IPS-18c (cell line): ENCODE measurements around the gene UPK1B.
"Not testable (repeated sequence)": the region's sequence is repeated elsewhere in the genome, so short reads cannot be mapped to it uniquely, and the experiment has no call there.

Experiments used
- H3K4me3 ChIP-seq: 2 replicates; pipeline ENCODE4 v1.7.0; 2013; ENCODE audit warnings: low read depth, mild to moderate bottlenecking, low read length, moderate library complexity; ENCODE audit not compliant: insufficient read depth
- H3K9me3 ChIP-seq: one replicate; pipeline ENCODE4 v1.6.1; 2013; ENCODE audit warnings: mild to moderate bottlenecking, low read length, moderate library complexity; ENCODE audit not compliant: control insufficient read depth, insufficient read depth

Gene UPK1B

GRCh38 chr3:119161240-119161639 lies 12.2 kb upstream of the UPK1B start:
- peaks cover 7% of the 10 kb centered on the region for H3K9me3 ChIP-seq

GRCh38 chr3:119164745-119165144 lies 8.7 kb upstream of the UPK1B start:
- H3K9me3 ChIP-seq, H3K4me3 ChIP-seq: not testable (repeated sequence)

More at GRCh38 chr3:119161240-119161639, 12.2 kb upstream of the UPK1B start:
- H3K4me3 ChIP-seq, result no peak overlapping the region

GRCh38 chr3:119170821-119171220 lies 2.6 kb upstream of the UPK1B start:
- Histone ChIP-seq H3K4me3 (no peak overlapping the region), H3K9me3 (no peaks in the 10 kb centered on the region)

- Histone ChIP-seq H3K9me3 (no peaks in the 10 kb centered on the region), H3K4me3 (no peak overlapping the region)
Measured at GRCh38 chr3:119175872-119176756, 2.7 kb downstream of the UPK1B start.

- Histone ChIP-seq H3K9me3 (no peaks in the 10 kb centered on the region), H3K4me3 (no peak overlapping the region)
Measured at GRCh38 chr3:119176778-119177177, 3.4 kb downstream of the UPK1B start.

GRCh38 chr3:119177321-119177720 lies 3.9 kb downstream of the UPK1B start:
- Histone ChIP-seq H3K9me3 (no peaks in the 10 kb centered on the region), H3K4me3 (no peak overlapping the region)

GRCh38 chr3:119181765-119182164 lies 8.4 kb downstream of the UPK1B start:
- no peaks in the 10 kb centered on the region for H3K9me3 ChIP-seq
- H3K4me3 ChIP-seq, result no peak overlapping the region

- H3K4me3 ChIP-seq, result no peak overlapping the region
Measured at GRCh38 chr3:119184111-119184510, 10.7 kb downstream of the UPK1B start.

GRCh38 chr3:119184796-119185570 lies 11.6 kb downstream of the UPK1B start:
- Histone ChIP-seq H3K4me3 (no peak overlapping the region), H3K9me3 (no peaks in the 10 kb centered on the region)

More at GRCh38 chr3:119184111-119184510, 10.7 kb downstream of the UPK1B start:
- no peaks in the 10 kb centered on the region for H3K9me3 ChIP-seq

- no peak overlapping the region for H3K4me3 ChIP-seq
- H3K9me3 ChIP-seq, result no peaks in the 10 kb centered on the region
Measured at GRCh38 chr3:119187266-119187665, 13.9 kb downstream of the UPK1B start.

GRCh38 chr3:119191800-119192199 lies 18.4 kb downstream of the UPK1B start:
- H3K4me3 ChIP-seq, result no peak overlapping the region
- H3K9me3 ChIP-seq, result no peaks in the 10 kb centered on the region

- H3K9me3 ChIP-seq, result no peaks in the 10 kb centered on the region
Measured at GRCh38 chr3:119194237-119195150, 21.1 kb downstream of the UPK1B start.

GRCh38 chr3:119195151-119195476 lies 21.7 kb downstream of the UPK1B start:
- Histone ChIP-seq H3K4me3 (no peak overlapping the region), H3K9me3 (no peaks in the 10 kb centered on the region)

More at GRCh38 chr3:119194237-119195150, 21.1 kb downstream of the UPK1B start:
- no peak overlapping the region for H3K4me3 ChIP-seq

- no peak overlapping the region for H3K4me3 ChIP-seq
- H3K9me3 ChIP-seq, result no peaks in the 10 kb centered on the region
Measured at GRCh38 chr3:119195911-119196310, 22.5 kb downstream of the UPK1B start.

- Histone ChIP-seq H3K9me3 (peaks cover 2% of the 10 kb centered on the region), H3K4me3 (no peak overlapping the region)
Measured at GRCh38 chr3:119205209-119205608, 31.8 kb downstream of the UPK1B start.

- H3K4me3 ChIP-seq, result no peak overlapping the region
- H3K9me3 ChIP-seq, result peaks cover 2% of the 10 kb centered on the region
Measured at GRCh38 chr3:119205685-119206084, 32.3 kb downstream of the UPK1B start.
